Measurements from ENCODE around the gene KPRP. TPM values are rescaled to one million over a fixed set of nuclear protein-coding genes. Genes with fewer than 3 reads are reported as not detected.

KPRP gene
- total RNA-seq, 1 donor: not detected

DNA sequence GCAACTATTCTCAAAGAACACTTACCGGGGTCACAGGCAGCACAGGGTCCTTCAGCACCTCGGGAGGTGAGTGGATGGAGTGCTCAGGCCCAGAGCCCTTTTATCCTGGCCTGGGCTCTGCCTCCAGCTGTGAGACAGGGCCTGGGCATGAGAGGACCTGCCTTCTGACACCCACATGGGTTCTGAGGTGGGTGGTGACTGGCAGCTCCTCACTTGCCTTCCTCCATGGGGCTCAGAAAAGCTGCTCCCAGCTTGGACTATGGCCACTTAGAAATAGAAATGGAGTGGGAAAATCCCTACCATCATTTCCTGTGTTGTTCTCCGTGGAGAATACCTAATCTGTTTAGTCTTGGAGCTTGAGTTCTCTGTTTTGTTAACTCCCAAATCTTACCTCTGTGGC lies 48.8 kb downstream of the KPRP start, which contains the start of gene LCE1C:
Gene LCE1C (minus strand): TSS at position 76 of the 400 bp plus-strand sequence. CDS start 1,173 bp downstream, outside the sequence.
- Histone ChIP-seq H3K4me1 (ENCODE audit: insufficient read depth, low read length) (no peaks in the 10 kb centered on the region), H3K4me3 (ENCODE audit: low read length) (no peak within 1 kb of the TSS), H3K9me3 (ENCODE audit: low read depth, low read length) (no peaks in the 10 kb centered on the region), H3K27me3 (ENCODE audit: insufficient read depth, low read length) (peaks cover 4% of the 10 kb centered on the region)

GRCh38 chr1:152811050-152811449 lies 53.2 kb downstream of the KPRP start:
- H3K4me3 ChIP-seq (ENCODE audit: low read length): no peak overlapping the region
- no peaks in the 10 kb centered on the region for H3K9me3 ChIP-seq (ENCODE audit: low read depth, low read length)
- no peaks in the 10 kb centered on the region for H3K27me3 ChIP-seq (ENCODE audit: insufficient read depth, low read length)
- H3K4me1 ChIP-seq (ENCODE audit: insufficient read depth, low read length): no peaks in the 10 kb centered on the region

Other genes with a start within 250 kb of the KPRP start
- gene LCE5A, start 247.2 kb upstream of the KPRP start, total RNA-seq: not detected
- gene CRCT1, start 243.5 kb upstream of the KPRP start, total RNA-seq: not detected
- gene LCE3E, start 191.2 kb upstream of the KPRP start, total RNA-seq: not detected
- not detected for gene LCE3D, start 177.5 kb upstream of the KPRP start, total RNA-seq
- not detected for gene LCE3C, start 157.8 kb upstream of the KPRP start, total RNA-seq
- gene LCE3B, start 144.2 kb upstream of the KPRP start, total RNA-seq: not detected
- gene LCE3A, start 134.9 kb upstream of the KPRP start, total RNA-seq: not detected
- not detected for gene LCE2D, start 94.6 kb upstream of the KPRP start, total RNA-seq
- gene LCE2C, start 82.7 kb upstream of the KPRP start, total RNA-seq: not detected
- gene LCE2B, start 71.9 kb upstream of the KPRP start, total RNA-seq: not detected
- not detected for gene LCE2A, start 59.7 kb upstream of the KPRP start, total RNA-seq
- gene LCE4A, start 49.9 kb upstream of the KPRP start, total RNA-seq: not detected
- not detected for gene LCE1F, start 17.1 kb downstream of the KPRP start, total RNA-seq
- not detected for gene LCE1E, start 28.2 kb downstream of the KPRP start, total RNA-seq
- gene LCE1D, start 38.7 kb downstream of the KPRP start, total RNA-seq: not detected
- not detected for gene LCE1C, start 48.6 kb downstream of the KPRP start, total RNA-seq
- gene LCE1B, start 53.9 kb downstream of the KPRP start, total RNA-seq: not detected
- gene LCE1A, start 69.4 kb downstream of the KPRP start, total RNA-seq: not detected
- not detected for gene LCE6A, start 84.8 kb downstream of the KPRP start, total RNA-seq
- not detected for gene LCE7A, start 102.0 kb downstream of the KPRP start, total RNA-seq
- not detected for gene SMCP, start 120.3 kb downstream of the KPRP start, total RNA-seq
- gene IVL, start 150.5 kb downstream of the KPRP start, total RNA-seq: not detected
- gene SPRR5, start 189.2 kb downstream of the KPRP start, total RNA-seq: not detected
- gene SPRR4, start 212.6 kb downstream of the KPRP start, total RNA-seq: not detected
- not detected for gene SPRR1A, start 226.1 kb downstream of the KPRP start, total RNA-seq
- not detected for gene SPRR3, start 243.7 kb downstream of the KPRP start, total RNA-seq

Data from mononuclear cell (primary cell).